Lung (tissue), 12 donors: ENCODE measurements around the gene DENND1A. TPM values are rescaled to one million over a fixed set of nuclear protein-coding genes. Genes with fewer than 3 reads are reported as not detected.

Source experiments
- ATAC-seq: fragments of 200-7000 bp; cut with Tn5 transposase; one replicate; pipeline ENCODE4 v1.9.1; 2020; ENCODE audit warnings: moderate number of reproducible peaks; ENCODE audit not compliant: insufficient read depth, low FRiP score
- DNase-seq, 3 donors: peaks; one replicate each; pipeline ENCODE4 v3.0.0-alpha.2; 2013 to 2017
- H3K27ac ChIP-seq, 2 donors: one replicate each; pipeline ENCODE4 v1.5.1; 2013; ENCODE audit warnings: mild to moderate bottlenecking in 2 of 2, moderate library complexity in 2 of 2, control low read depth in 1 of 2, inconsistent platforms in 1 of 2, low read depth in 1 of 2, low read length in 1 of 2
- H3K27me3 ChIP-seq, 3 donors: one replicate each; pipeline ENCODE4 v1.5.1; 2013; ENCODE audit warnings: low read length in 2 of 3; ENCODE audit not compliant: control insufficient read depth in 3 of 3, insufficient read depth in 3 of 3
- H3K36me3 ChIP-seq, 4 donors: one replicate each; pipeline ENCODE4 v1.5.1; 2013; ENCODE audit warnings: low read length in 4 of 4, mild to moderate bottlenecking in 1 of 4, moderate library complexity in 1 of 4; ENCODE audit not compliant: control insufficient read depth in 4 of 4, insufficient read depth in 4 of 4
- H3K4me1 ChIP-seq, 5 donors: one replicate each; pipeline ENCODE4 v1.5.1; 2013; ENCODE audit warnings: low read length in 5 of 5, mild to moderate bottlenecking in 2 of 5, moderate library complexity in 1 of 5; ENCODE audit not compliant: control insufficient read depth in 5 of 5, insufficient read depth in 5 of 5
- H3K4me3 ChIP-seq: one replicate; pipeline ENCODE4 v1.5.1; 2013; ENCODE audit warnings: mild to moderate bottlenecking, control low read depth, moderate library complexity
- H3K9ac ChIP-seq, 2 donors: one replicate each; pipeline ENCODE4 v1.5.1; 2013; ENCODE audit warnings: low read length in 2 of 2, control low read depth in 1 of 2; ENCODE audit not compliant: insufficient read depth in 1 of 2
- H3K9me3 ChIP-seq, 4 donors: one replicate each; pipeline ENCODE4 v1.5.1; 2013; ENCODE audit warnings: low read length in 3 of 4, mild to moderate bottlenecking in 1 of 4, moderate library complexity in 1 of 4; ENCODE audit not compliant: control insufficient read depth in 4 of 4, insufficient read depth in 3 of 4
- CTCF ChIP-seq: IDR thresholded peaks from 2 replicates; pipeline ENCODE4 v1.5.1; 2012; ENCODE audit warnings: mild to moderate bottlenecking; ENCODE audit errors: control extremely low read depth, extremely low read depth
- WGBS, 2 donors: extraction: QIAGEN DNeasy Blood & Tissue Kit; methylation state at CpG; one replicate each; pipeline ENCODE4 v1.1.7; 2013; 5-methylcytosine and 5-hydroxymethylcytosine counted together
- polyA plus RNA-seq, 2 donors: library from polyadenylated mRNA; stranded (reverse); fragments of 200-250 nt; gene quantifications; one replicate each; pipeline ENCODE4 v1.2.1, GENCODE V29; 2013
- total RNA-seq, 2 donors: library from RNA; depleted of rRNA in 1 of 2; stranded (reverse); fragments of >200 nt in 1 of 2; gene quantifications; one replicate each; pipeline ENCODE4 v1.2.1, GENCODE V29; 2014 to 2021
- donor health status: control.
- donor health status: control.
- donor health status: Bipolar disorder and iron deficiency.
- donor health status: healthy.
- donor health status: DM: yes; HTN: yes; CAD: no.

Gene DENND1A
- total and polyA plus RNA-seq, 4 donors = 5.7 to 29.8 (median 14.5) TPM

- ATAC-seq = no peak
- H3K9ac ChIP-seq = no peak overlapping the region
- H3K27ac ChIP-seq = peak overlapping the region in 1 of 2 donors; percentile 71
- H3K27me3 ChIP-seq = no peaks in the 10 kb centered on the region
- no peaks in the 10 kb centered on the region for H3K9me3 ChIP-seq
- H3K36me3 ChIP-seq = no peaks in the 10 kb centered on the region
- 29 to 39% methylated on average over 34 to 35 of the region's 35 CpGs for WGBS, 2 donors
- TF ChIP-seq CTCF = no peak
- no peak overlapping the region for H3K4me3 ChIP-seq
- peaks cover 0 to 38% (median 13%) of the 10 kb centered on the region in 5 donors for H3K4me1 ChIP-seq
- DNase-seq = peak in 1 of 3 donors; percentile 47
These were observed 590.9 kb downstream of the DENND1A start for GRCh38 chr9:123338710-123339665.

DNA sequence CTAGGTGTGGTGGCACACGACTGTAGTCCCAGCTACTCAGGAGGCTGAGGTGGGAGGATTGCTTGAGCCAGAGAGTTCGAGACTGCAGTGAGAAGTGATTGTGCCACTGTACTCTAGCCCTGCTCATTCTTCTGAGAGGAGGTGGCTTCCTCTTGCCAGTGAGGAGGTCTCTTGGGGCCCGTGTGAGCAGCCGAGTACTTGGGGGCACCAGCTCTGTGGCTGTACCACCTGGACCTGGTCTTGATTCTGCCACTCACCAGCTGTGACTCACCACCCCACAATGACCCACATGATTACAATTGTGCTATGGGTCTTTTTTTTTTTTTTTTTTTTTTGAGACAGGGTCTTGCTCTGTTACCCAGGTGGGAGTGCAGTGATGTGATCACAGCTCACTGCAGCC lies 592.0 kb downstream of the DENND1A start:
- 72 to 78% methylated on average over 4 of the region's 4 CpGs for WGBS, 2 donors
- no peak for ATAC-seq

DNA sequence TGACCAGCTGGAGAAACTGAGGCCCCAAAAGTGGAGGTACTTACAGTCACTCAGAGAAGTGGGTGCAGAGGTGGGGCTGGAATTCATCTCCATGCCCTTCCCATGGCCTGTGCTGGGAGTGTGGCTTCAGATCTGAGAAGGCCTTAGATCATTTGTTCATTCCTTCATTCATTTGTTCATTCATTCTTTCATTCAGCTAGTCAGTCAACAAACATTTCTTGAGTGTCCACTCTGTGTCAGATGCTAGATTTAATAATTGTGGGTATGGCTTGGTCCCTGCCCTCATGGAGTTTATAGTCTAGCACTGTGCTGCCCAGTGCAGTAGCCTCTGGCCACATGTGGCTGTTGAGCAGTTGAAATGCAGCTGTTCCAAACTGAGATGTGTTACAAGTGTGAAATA lies 593.0 kb downstream of the DENND1A start:
- no peak overlapping the region for H3K4me3 ChIP-seq
- no peak overlapping the region for H3K9ac ChIP-seq
- H3K27me3 ChIP-seq = no peaks in the 10 kb centered on the region
- TF ChIP-seq CTCF = no peak
- ATAC-seq = no peak
- DNase-seq = no peak
- no peaks in the 10 kb centered on the region for H3K9me3 ChIP-seq
- H3K27ac ChIP-seq = no peak overlapping the region
- no peaks in the 10 kb centered on the region for H3K36me3 ChIP-seq
- H3K4me1 ChIP-seq = peaks cover 0 to 34% (median 13%) of the 10 kb centered on the region in 5 donors

More for the DNA sequence above, 592.0 kb downstream of the DENND1A start:
- H3K27ac ChIP-seq = no peak overlapping the region
- H3K4me3 ChIP-seq = no peak overlapping the region
- H3K9ac ChIP-seq = no peak overlapping the region
- no peaks in the 10 kb centered on the region for H3K27me3 ChIP-seq
- no peaks in the 10 kb centered on the region for H3K9me3 ChIP-seq
- DNase-seq = no peak
- no peaks in the 10 kb centered on the region for H3K36me3 ChIP-seq
- H3K4me1 ChIP-seq = peaks cover 0 to 38% (median 13%) of the 10 kb centered on the region in 5 donors
- TF ChIP-seq CTCF = no peak
